ENCODE measurements around the gene TSR2.

The TSR2 gene

GRCh38 chrX:54435121-54435520 is 5.1 kb upstream of the TSR2 start:
- H3K4me3 ChIP-seq (ENCODE audit: control insufficient read depth, low read depth, low read length), result no peak overlapping the region
- no peak for TF ChIP-seq CTCF (conservative IDR thresholded peaks at IDR 0.05; ENCODE audit: control insufficient read depth, insufficient read depth, low read depth, low read length)
- DNase-seq (ENCODE audit: low read depth), result no peak

GRCh38 chrX:54442790-54443189 is 2.6 kb downstream of the TSR2 start:
- H3K4me3 ChIP-seq (ENCODE audit: control insufficient read depth, low read depth, low read length), result no peak overlapping the region
- TF ChIP-seq CTCF (conservative IDR thresholded peaks at IDR 0.05; ENCODE audit: control insufficient read depth, insufficient read depth, low read depth, low read length), result no peak
- no peak for DNase-seq (ENCODE audit: low read depth)

- no peak for DNase-seq (ENCODE audit: low read depth)
- no peak for TF ChIP-seq CTCF (conservative IDR thresholded peaks at IDR 0.05; ENCODE audit: control insufficient read depth, insufficient read depth, low read depth, low read length)
- H3K4me3 ChIP-seq (ENCODE audit: control insufficient read depth, low read depth, low read length), result no peak overlapping the region
These were observed 4.5 kb downstream of the TSR2 start for GRCh38 chrX:54444752-54445151.

GRCh38 chrX:54446084-54446483 is 5.9 kb downstream of the TSR2 start:
- H3K4me3 ChIP-seq (ENCODE audit: control insufficient read depth, low read depth, low read length), result no peak overlapping the region
- no peak for TF ChIP-seq CTCF (conservative IDR thresholded peaks at IDR 0.05; ENCODE audit: control insufficient read depth, insufficient read depth, low read depth, low read length)
- DNase-seq (ENCODE audit: low read depth), result no peak

- H3K4me3 ChIP-seq (ENCODE audit: control insufficient read depth, low read depth, low read length), result no peak overlapping the region
- TF ChIP-seq CTCF (conservative IDR thresholded peaks at IDR 0.05; ENCODE audit: control insufficient read depth, insufficient read depth, low read depth, low read length), result peak; percentile 5
- DNase-seq (ENCODE audit: low read depth), result peak; percentile 11
These were observed 7.3 kb downstream of the TSR2 start for GRCh38 chrX:54447461-54447860.

GRCh38 chrX:54449929-54450328 is 9.7 kb downstream of the TSR2 start:
- no peak for TF ChIP-seq CTCF (conservative IDR thresholded peaks at IDR 0.05; ENCODE audit: control insufficient read depth, insufficient read depth, low read depth, low read length)
- no peak for DNase-seq (ENCODE audit: low read depth)
- no peak overlapping the region for H3K4me3 ChIP-seq (ENCODE audit: control insufficient read depth, low read depth, low read length)

GRCh38 chrX:54452920-54453319 is 12.7 kb downstream of the TSR2 start:
- H3K4me3 ChIP-seq (ENCODE audit: control insufficient read depth, low read depth, low read length), result no peak overlapping the region
- peak; percentile 17 for DNase-seq (ENCODE audit: low read depth)
- peak; percentile 27 for TF ChIP-seq CTCF (conservative IDR thresholded peaks at IDR 0.05; ENCODE audit: control insufficient read depth, insufficient read depth, low read depth, low read length)
